HG02588 (cell line): ENCODE measurements around the gene HM13.
"Not testable (repeated sequence)": the region's sequence is repeated elsewhere in the genome, so short reads cannot be mapped to it uniquely, and the experiment has no call there.

Source experiments
- ATAC-seq: cut with Tn5 transposase; IDR thresholded peaks from one replicate; pipeline ENCODE4 v1.9.1; 2021; ENCODE audit warnings: mild to moderate bottlenecking, moderate library complexity; ENCODE audit not compliant: unreplicated experiment

HM13 gene

GRCh38 chr20:31514154-31515071, at the start of gene HM13:
Gene HM13, plus strand, starts transcription at chr20:31514442. Its CDS starts 110 bp downstream, at chr20:31514552.
- ATAC-seq = peak; percentile 88

- ATAC-seq = not testable (repeated sequence)
Observed at GRCh38 chr20:31470946-31471345, 43.3 kb upstream of the HM13 start.

GRCh38 chr20:31472395-31473330, 41.6 kb upstream of the HM13 start:
- no peak for ATAC-seq

- no peak for ATAC-seq
Observed at GRCh38 chr20:31473331-31474096, 40.7 kb upstream of the HM13 start.

- no peak for ATAC-seq
Observed at GRCh38 chr20:31474097-31474436, 40.2 kb upstream of the HM13 start.

- no peak for ATAC-seq
Observed at GRCh38 chr20:31474758-31475427, 39.3 kb upstream of the HM13 start, which contains the start of the genes DEFB124 and REM1. Gene DEFB124, minus strand, starts transcription at chr20:31475127. Its CDS starts 2,114 bp downstream, at chr20:31473013. Gene REM1, plus strand, starts transcription at chr20:31475288. Its CDS starts 1,158 bp downstream, at chr20:31476446.

- no peak for ATAC-seq
Observed at GRCh38 chr20:31475472-31476293, 38.6 kb upstream of the HM13 start.

GRCh38 chr20:31476294-31476585, 38.0 kb upstream of the HM13 start:
- ATAC-seq = no peak

GRCh38 chr20:31476643-31477215, 37.5 kb upstream of the HM13 start:
- ATAC-seq = no peak

GRCh38 chr20:31484001-31484400, 30.2 kb upstream of the HM13 start:
- no peak for ATAC-seq

GRCh38 chr20:31485450-31486339, 28.5 kb upstream of the HM13 start:
- ATAC-seq = no peak

- ATAC-seq = no peak
Observed at GRCh38 chr20:31488115-31488514, 26.1 kb upstream of the HM13 start.

GRCh38 chr20:31489152-31489551, 25.1 kb upstream of the HM13 start:
- ATAC-seq = no peak

- ATAC-seq = no peak
Observed at GRCh38 chr20:31490752-31491151, 23.5 kb upstream of the HM13 start.

- no peak for ATAC-seq
Observed at GRCh38 chr20:31494131-31494530, 20.1 kb upstream of the HM13 start.

- ATAC-seq = no peak
Observed at GRCh38 chr20:31496761-31497295, 17.4 kb upstream of the HM13 start.

- no peak for ATAC-seq
Observed at GRCh38 chr20:31497838-31498540, 16.3 kb upstream of the HM13 start.
